ENCODE results near the gene DBNL. TPM values are rescaled to one million over a fixed set of nuclear protein-coding genes. Genes with fewer than 3 reads are reported as not detected.
A peak's percentile ranks its signal among the peaks of the same experiment; 100 is the strongest.
"Not testable (repeated sequence)": the region's sequence is repeated elsewhere in the genome, so short reads cannot be mapped to it uniquely, and the experiment has no call there.

The DBNL gene
- total RNA-seq: 100 to 1,000 TPM in 1 of 2 donors, 10 to 100 TPM in 1; 96.1 to 105 TPM
- polyA plus RNA-seq: 10 to 100 TPM; 80.1 to 91.6 TPM
- long read RNA-seq, donor 1, transcript DBNL-217 (13 exons, 2,068 nt): minor isoform, 8 of 791 reads
- long read RNA-seq, donor 1, transcript DBNL-210 (13 exons, 1,808 nt): major isoform, 437 of 791 reads
- long read RNA-seq, donor 1, transcript DBNL-220 (13 exons, 2,117 nt): minor isoform, 131 of 791 reads
- long read RNA-seq, donor 1, partial matches to known transcripts: 86 of 791 reads
- long read RNA-seq, donor 1, other reads (novel, unspliced or antisense): 123 of 791 reads
- long read RNA-seq, donor 2, transcript DBNL-210 (13 exons, 1,808 nt): major isoform, 30 of 83 reads
- long read RNA-seq, donor 2, transcript DBNL-220 (13 exons, 2,117 nt): minor isoform, 17 of 83 reads
- long read RNA-seq, donor 2, partial matches to known transcripts: 12 of 83 reads
- long read RNA-seq, donor 2, other reads (novel, unspliced or antisense): 23 of 83 reads

DNA sequence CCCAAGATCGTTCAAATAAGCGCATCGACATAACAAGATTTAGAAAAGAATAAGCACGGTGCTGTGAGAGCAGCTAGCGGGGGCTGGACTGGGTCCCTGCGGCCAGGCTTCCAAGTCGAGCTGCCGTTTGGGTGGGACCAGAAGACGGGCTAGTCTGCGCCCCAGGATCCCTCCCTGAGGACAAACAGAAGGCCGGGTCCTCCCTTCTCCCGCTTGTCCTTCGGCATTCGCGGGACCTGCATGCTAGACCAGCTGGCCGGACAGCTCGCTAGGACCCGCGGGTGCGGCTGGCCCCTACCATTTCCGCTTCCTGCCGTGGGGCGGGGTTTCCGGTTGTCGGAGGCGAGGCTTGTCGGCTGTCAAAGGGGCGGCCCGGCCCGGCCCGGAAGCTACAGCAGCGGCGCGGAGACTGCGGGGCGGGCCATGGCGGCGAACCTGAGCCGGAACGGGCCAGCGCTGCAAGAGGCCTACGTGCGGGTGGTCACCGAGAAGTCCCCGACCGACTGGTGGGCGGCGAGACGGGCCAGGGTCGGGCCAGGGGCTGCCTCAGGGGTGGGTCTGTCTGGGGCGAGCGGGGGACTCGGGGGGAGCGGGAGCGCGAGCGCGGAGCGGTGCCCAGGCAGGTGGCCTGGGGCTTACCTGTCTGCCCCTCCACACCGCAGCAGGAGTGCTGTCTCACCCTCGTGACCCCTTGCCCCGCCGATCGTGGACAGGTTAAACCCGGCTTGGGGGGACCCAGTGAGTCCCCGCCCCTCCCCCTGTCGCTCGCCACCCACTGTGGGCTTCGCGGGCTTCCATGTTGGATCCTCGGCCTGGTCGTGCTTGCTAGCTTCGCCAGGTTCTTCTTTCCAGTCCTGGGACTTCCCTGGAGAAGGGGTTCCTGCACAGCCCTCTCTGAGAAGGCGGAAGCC, at the start of gene DBNL:
Gene DBNL (plus strand): TSS at position 388 of the 911 bp plus-strand sequence. CDS start 36 bp downstream, at position 424.
- Histone ChIP-seq H3K27ac (ENCODE audit: low read depth in 1 of 2, low read length in 2 of 2) (peak within 1 kb of the TSS in 1 of 2 donors; percentile 46), H3K4me1 (ENCODE audit: control insufficient read depth in 1 of 2, insufficient read depth in 2 of 2, low read length in 2 of 2) (no peaks in the 10 kb centered on the region), H3K4me3 (ENCODE audit: low read length in 2 of 2) (peak within 1 kb of the TSS; percentile 78 to 85), H3K27me3 (ENCODE audit: control insufficient read depth in 1 of 2, insufficient read depth in 2 of 2, low read length in 1 of 2) (no peaks in the 10 kb centered on the region), H3K9me3 (ENCODE audit: control insufficient read depth, low read length) (no peaks in the 10 kb centered on the region), H3K36me3 (ENCODE audit: control insufficient read depth in 1 of 2, insufficient read depth in 2 of 2, low read length in 1 of 2) (no peaks in the 10 kb centered on the region)
- intact Hi-C loops (cut with DNase I): loop anchor here in 1 of 2 donors (10.0 kb wide), 1 partner anchor 450 kb away; the partner anchor contains the start of gene NUDCD3
- 0% methylated on average over 66 to 74 of the region's 74 CpGs for WGBS, 2 donors
- ATAC-seq (ENCODE audit: low FRiP score) (peak; percentile 94), DNase-seq (peak; percentile 97 to 99)

DNA sequence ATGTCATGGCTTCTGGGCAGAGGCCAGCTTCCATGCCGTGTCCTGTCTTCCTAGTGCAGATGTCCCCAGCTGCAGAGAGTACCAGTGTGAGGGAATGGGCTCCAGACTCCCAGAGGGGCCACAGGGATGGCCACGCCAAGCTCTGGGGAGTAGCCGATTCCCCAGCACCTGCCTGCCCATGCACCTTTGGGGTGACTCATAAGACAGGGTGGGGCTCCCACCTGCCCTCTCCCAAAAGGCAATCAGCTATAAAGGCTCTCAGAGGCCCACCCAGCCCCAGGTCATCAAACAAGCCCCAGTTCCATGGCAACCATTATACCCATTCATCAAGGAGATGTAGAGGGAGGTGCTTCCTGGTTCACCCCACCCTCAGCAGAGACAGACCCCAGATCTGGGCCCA, 47.0 kb upstream of the DBNL start, which contains the start of gene SPDYE1:
Gene SPDYE1 (plus strand): TSS at position 366 of the 400 bp plus-strand sequence. CDS start 2,053 bp downstream, outside the sequence.
- ATAC-seq (ENCODE audit: low FRiP score); H3K9me3 ChIP-seq (ENCODE audit: control insufficient read depth, low read length); H3K36me3 ChIP-seq (ENCODE audit: control insufficient read depth in 1 of 2, insufficient read depth in 2 of 2, low read length in 1 of 2); intact Hi-C loops (cut with DNase I); H3K27ac ChIP-seq (ENCODE audit: low read depth in 1 of 2, low read length in 2 of 2); DNase-seq; H3K4me3 ChIP-seq (ENCODE audit: low read length in 2 of 2); H3K27me3 ChIP-seq (ENCODE audit: control insufficient read depth in 1 of 2, insufficient read depth in 2 of 2, low read length in 1 of 2); H3K4me1 ChIP-seq (ENCODE audit: control insufficient read depth in 1 of 2, insufficient read depth in 2 of 2, low read length in 2 of 2): not testable (repeated sequence)
- 94 to 100% methylated on average over 3 of the region's 3 CpGs for WGBS, 2 donors

DNA sequence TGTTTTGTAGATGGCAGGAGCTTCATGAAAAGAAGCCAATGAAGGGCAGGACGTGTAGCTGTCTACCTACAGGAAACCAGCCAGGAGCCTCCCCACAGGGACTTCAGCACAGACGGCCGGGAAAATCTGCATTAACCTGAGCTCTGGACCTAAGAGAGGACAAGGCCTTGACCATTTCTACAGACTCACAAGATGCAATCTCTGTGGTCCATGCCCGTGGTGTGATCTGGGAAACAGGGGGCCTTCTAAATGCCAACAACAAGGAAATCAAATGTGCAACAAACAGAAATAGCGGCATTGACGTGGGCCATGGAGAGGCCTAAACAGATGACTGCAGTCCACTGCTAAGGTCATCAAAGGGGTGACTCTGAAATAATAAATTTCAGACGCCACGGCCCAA, 32.4 kb upstream of the DBNL start:
- DNase-seq; H3K9me3 ChIP-seq (ENCODE audit: control insufficient read depth, low read length); H3K4me3 ChIP-seq (ENCODE audit: low read length in 2 of 2); H3K4me1 ChIP-seq (ENCODE audit: control insufficient read depth in 1 of 2, insufficient read depth in 2 of 2, low read length in 2 of 2); H3K27me3 ChIP-seq (ENCODE audit: control insufficient read depth in 1 of 2, insufficient read depth in 2 of 2, low read length in 1 of 2); H3K27ac ChIP-seq (ENCODE audit: low read depth in 1 of 2, low read length in 2 of 2); intact Hi-C loops (cut with DNase I); ATAC-seq (ENCODE audit: low FRiP score); H3K36me3 ChIP-seq (ENCODE audit: control insufficient read depth in 1 of 2, insufficient read depth in 2 of 2, low read length in 1 of 2): not testable (repeated sequence)
- WGBS, 2 donors: 79 to 84% methylated on average over 7 to 8 of the region's 8 CpGs

DNA sequence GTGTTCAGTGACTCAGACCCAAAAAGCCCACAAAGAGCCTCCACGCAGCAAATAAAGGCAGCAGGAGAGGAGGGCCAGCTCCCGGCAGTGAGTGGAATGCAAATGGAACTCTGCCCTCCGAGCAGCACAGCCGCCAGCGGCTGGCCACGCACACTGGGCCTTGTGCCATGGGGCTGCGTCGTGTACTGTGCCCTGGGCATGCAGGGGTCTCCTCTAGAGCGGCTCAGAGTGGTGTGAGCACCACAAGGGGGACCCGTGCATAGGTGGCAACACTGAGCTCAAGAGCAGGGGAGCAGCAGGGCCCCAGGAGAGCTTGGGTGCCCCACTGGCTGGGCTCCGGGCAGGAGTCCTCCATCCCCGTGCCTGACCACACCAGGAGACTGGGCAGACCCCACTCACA, 29.4 kb upstream of the DBNL start:
- ATAC-seq (ENCODE audit: low FRiP score); H3K4me1 ChIP-seq (ENCODE audit: control insufficient read depth in 1 of 2, insufficient read depth in 2 of 2, low read length in 2 of 2); H3K36me3 ChIP-seq (ENCODE audit: control insufficient read depth in 1 of 2, insufficient read depth in 2 of 2, low read length in 1 of 2); H3K27ac ChIP-seq (ENCODE audit: low read depth in 1 of 2, low read length in 2 of 2); H3K4me3 ChIP-seq (ENCODE audit: low read length in 2 of 2); intact Hi-C loops (cut with DNase I); DNase-seq; H3K9me3 ChIP-seq (ENCODE audit: control insufficient read depth, low read length); H3K27me3 ChIP-seq (ENCODE audit: control insufficient read depth in 1 of 2, insufficient read depth in 2 of 2, low read length in 1 of 2): not testable (repeated sequence)
- WGBS, 2 donors: 83% methylated on average over 6 to 10 of the region's 12 CpGs

DNA sequence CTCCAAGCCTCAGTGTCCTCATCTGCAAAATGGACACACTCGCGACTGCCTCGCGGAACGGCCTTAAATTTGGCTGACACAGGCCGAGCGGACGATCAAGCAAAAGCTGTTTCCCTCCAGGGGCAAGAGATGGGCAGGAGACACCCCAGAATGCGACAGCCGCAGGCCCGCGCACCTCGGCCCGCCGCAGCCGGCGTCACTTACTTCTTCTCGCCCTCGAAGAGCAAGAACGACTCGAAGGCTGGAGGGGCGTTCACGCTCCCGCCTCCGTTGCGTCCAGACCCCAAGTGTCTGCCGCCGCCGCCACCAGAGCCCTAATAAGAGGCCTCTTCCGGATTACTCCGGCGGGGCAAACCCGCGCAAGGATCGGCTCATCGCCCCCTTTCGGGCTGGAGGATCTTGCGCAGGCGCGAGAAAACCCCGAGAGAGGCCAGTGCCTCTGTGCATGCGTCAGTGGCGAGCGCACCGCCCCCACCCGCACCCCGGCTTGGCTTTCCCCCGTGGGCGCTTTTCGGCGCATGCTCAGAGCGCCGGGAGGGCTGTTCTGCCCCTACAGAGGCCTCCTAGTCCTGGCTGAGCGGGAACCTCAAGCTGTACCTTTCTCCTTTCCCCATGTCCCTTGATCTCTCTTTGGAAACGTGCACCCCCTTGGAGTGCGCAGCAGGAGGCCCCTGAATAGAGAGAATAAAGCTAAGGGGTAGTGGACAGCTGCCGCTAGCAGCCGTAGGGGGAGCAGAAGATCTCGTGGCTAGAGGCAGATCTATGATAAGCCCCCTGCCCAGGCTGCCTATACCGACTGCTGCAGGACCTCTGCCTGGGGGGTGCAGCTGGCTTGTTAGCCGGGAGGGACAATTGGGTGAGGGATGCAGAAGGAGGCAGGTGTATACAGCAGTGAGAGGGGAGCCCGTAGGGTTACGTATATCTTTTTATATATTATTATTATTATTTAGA, 25.4 kb upstream of the DBNL start:
- intact Hi-C loops (cut with DNase I); H3K36me3 ChIP-seq (ENCODE audit: control insufficient read depth in 1 of 2, insufficient read depth in 2 of 2, low read length in 1 of 2); H3K27me3 ChIP-seq (ENCODE audit: control insufficient read depth in 1 of 2, insufficient read depth in 2 of 2, low read length in 1 of 2); H3K9me3 ChIP-seq (ENCODE audit: control insufficient read depth, low read length); H3K4me1 ChIP-seq (ENCODE audit: control insufficient read depth in 1 of 2, insufficient read depth in 2 of 2, low read length in 2 of 2): not testable (repeated sequence)
- peak; percentile 99 for ATAC-seq (ENCODE audit: low FRiP score)
- WGBS, 2 donors: 1 to 2% methylated on average over 49 to 62 of the region's 63 CpGs
- Histone ChIP-seq H3K4me3 (ENCODE audit: low read length in 2 of 2) (peak overlapping the region; percentile 60 to 69), H3K27ac (ENCODE audit: low read depth in 1 of 2, low read length in 2 of 2) (peak overlapping the region in 1 of 2 donors; percentile 68)
- DNase-seq: peak; percentile 99

DNA sequence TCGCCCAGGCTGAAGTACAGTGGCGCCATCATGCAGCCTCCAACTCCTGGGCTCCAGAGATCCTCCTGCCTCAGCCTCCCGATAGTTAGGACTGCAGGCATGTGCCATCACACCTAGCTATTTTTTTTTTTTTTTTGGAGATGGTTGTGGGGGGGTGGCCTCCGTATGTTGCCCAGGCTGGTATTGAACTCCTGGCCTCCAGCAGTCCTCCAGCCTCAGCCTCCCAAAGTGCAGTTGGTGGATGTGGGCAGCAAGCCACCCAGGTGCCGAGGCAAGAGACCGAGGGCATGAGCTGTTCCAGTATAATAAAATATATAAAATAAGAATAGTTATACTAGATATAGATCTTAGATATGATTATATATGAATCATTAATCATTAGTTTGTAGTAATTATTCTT, 24.7 kb upstream of the DBNL start:
- ATAC-seq (ENCODE audit: low FRiP score); H3K4me1 ChIP-seq (ENCODE audit: control insufficient read depth in 1 of 2, insufficient read depth in 2 of 2, low read length in 2 of 2); H3K36me3 ChIP-seq (ENCODE audit: control insufficient read depth in 1 of 2, insufficient read depth in 2 of 2, low read length in 1 of 2); DNase-seq; intact Hi-C loops (cut with DNase I); H3K9me3 ChIP-seq (ENCODE audit: control insufficient read depth, low read length); H3K4me3 ChIP-seq (ENCODE audit: low read length in 2 of 2); H3K27me3 ChIP-seq (ENCODE audit: control insufficient read depth in 1 of 2, insufficient read depth in 2 of 2, low read length in 1 of 2); H3K27ac ChIP-seq (ENCODE audit: low read depth in 1 of 2, low read length in 2 of 2): not testable (repeated sequence)
- WGBS, 2 donors: 74% methylated on average over 5 to 6 of the region's 6 CpGs

DNA sequence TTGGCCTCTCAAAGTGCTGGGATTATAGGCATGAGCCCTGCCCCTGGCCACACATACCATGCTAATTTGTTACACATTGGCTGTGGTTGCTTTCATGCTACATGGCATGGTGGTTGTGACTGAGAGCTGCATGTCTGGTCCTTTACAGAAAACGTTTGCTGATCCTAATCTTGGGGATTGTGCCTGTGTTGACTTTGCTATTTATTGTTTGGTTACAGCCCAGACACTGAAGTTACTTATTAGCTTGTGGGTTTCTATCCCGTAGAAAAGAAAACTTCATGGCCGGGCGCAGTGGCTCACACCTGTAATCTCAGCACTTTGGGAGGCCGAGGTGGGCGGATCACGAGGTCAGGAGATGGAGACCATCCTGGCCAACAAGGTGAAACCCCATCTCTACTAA, 22.4 kb upstream of the DBNL start:
- WGBS, 2 donors: 87 to 88% methylated on average over 6 of the region's 7 CpGs
- ATAC-seq (ENCODE audit: low FRiP score); H3K9me3 ChIP-seq (ENCODE audit: control insufficient read depth, low read length); DNase-seq; intact Hi-C loops (cut with DNase I); H3K4me1 ChIP-seq (ENCODE audit: control insufficient read depth in 1 of 2, insufficient read depth in 2 of 2, low read length in 2 of 2); H3K36me3 ChIP-seq (ENCODE audit: control insufficient read depth in 1 of 2, insufficient read depth in 2 of 2, low read length in 1 of 2); H3K27ac ChIP-seq (ENCODE audit: low read depth in 1 of 2, low read length in 2 of 2); H3K27me3 ChIP-seq (ENCODE audit: control insufficient read depth in 1 of 2, insufficient read depth in 2 of 2, low read length in 1 of 2); H3K4me3 ChIP-seq (ENCODE audit: low read length in 2 of 2): not testable (repeated sequence)

All from aorta (tissue), 5 donors.